ENCODE results near the gene APBB1IP.
"Not testable (repeated sequence)": the region's sequence is repeated elsewhere in the genome, so short reads cannot be mapped to it uniquely, and the experiment has no call there.

DNA sequence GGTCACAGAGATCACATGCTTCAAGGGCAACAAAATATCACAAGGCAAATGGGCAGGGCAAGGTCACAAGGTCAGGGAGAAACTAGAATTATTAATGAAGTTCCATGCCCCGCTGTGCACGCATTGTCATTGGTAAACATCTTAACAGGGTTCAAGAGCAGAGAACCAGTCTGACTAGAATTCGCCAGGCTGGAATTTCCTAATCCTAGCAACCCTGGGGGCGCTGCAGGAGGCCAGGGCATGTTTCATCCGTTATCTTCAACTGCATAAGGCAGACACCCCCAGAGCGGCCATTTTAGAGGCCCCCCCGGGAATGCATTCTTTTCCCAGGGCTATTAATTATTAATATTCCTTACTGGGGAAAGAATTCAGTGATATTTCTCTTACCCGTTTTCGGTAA is 54.6 kb downstream of the APBB1IP start:
- TF ChIP-seq YY1 (IDR thresholded peaks at IDR 0.05; ENCODE audit: insufficient read depth, insufficient read length); SUZ12 (IDR thresholded peaks at IDR 0.05; ENCODE audit: extremely low read depth, insufficient read depth, insufficient read length); ZNF274 (IDR thresholded peaks at IDR 0.05; ENCODE audit: low read depth, low read length): not testable (repeated sequence)
